Fibroblast of lung (primary cell): ENCODE data around the gene RNF145. TPM values are rescaled to one million over a fixed set of nuclear protein-coding genes. Genes with fewer than 3 reads are reported as not detected.
A peak's percentile ranks its signal among the peaks of the same experiment; 100 is the strongest.

Experiments used
- DNase-seq, 2 donors: peaks; one replicate each; pipeline versions ENCODE4 v3.0.0 to v3.0.0-alpha.2; 2010; ENCODE audit warnings: low read depth in 2 of 2
- H2AFZ ChIP-seq: 2 replicates; pipeline ENCODE4 v1.5.1; 2012; ENCODE audit warnings: low read length, control low read depth, inconsistent platforms
- H3K27ac ChIP-seq: 2 replicates; pipeline ENCODE4 v1.5.1; 2011; ENCODE audit warnings: low read length, control low read depth; ENCODE audit not compliant: insufficient read depth
- H3K27me3 ChIP-seq: 2 replicates; pipeline ENCODE4 v1.5.1; 2011; ENCODE audit warnings: mild to moderate bottlenecking, low read length; ENCODE audit not compliant: control insufficient read depth, insufficient read depth
- H3K36me3 ChIP-seq: 2 replicates; pipeline ENCODE4 v1.5.1; 2011; ENCODE audit warnings: low read length; ENCODE audit not compliant: control insufficient read depth, insufficient read depth
- H3K4me1 ChIP-seq: 2 replicates; pipeline ENCODE4 v1.5.1; 2011; ENCODE audit warnings: low read length; ENCODE audit not compliant: control insufficient read depth, insufficient read depth; ENCODE audit errors: extremely low read depth
- H3K4me2 ChIP-seq: 2 replicates; pipeline ENCODE4 v1.5.1; 2011; ENCODE audit warnings: low read length, control low read depth; ENCODE audit not compliant: insufficient read depth; ENCODE audit errors: extremely low read depth
- H3K4me3 ChIP-seq, 4 experiments: fragments of 200-600 bp in 1 of 4; sonication (generic) in 1 of 4; replicated peaks in 1 of 4; 2 replicates each; pipeline ENCODE4 v1.5.1; 2011 to 2016; ENCODE audit warnings: low read length in 4 of 4, low read depth in 3 of 4, mild to moderate bottlenecking in 3 of 4, control low read depth in 2 of 4, inconsistent platforms in 1 of 4, mixed read lengths in 1 of 4; ENCODE audit not compliant: insufficient read depth in 1 of 4; ENCODE audit errors: control extremely low read depth in 1 of 4
- H3K79me2 ChIP-seq: 2 replicates; pipeline ENCODE4 v1.5.1; 2012; ENCODE audit warnings: mild to moderate bottlenecking, low read length, inconsistent platforms; ENCODE audit not compliant: control insufficient read depth, insufficient read depth
- H3K9ac ChIP-seq: 2 replicates; pipeline ENCODE4 v1.5.1; 2011; ENCODE audit warnings: mild to moderate bottlenecking, low read length, control low read depth; ENCODE audit not compliant: insufficient read depth
- H3K9me3 ChIP-seq: 2 replicates; pipeline ENCODE4 v1.5.1; 2012; ENCODE audit warnings: low read depth, low read length; ENCODE audit not compliant: control insufficient read depth, insufficient read depth
- H4K20me1 ChIP-seq: 2 replicates; pipeline ENCODE4 v1.5.1; 2011; ENCODE audit warnings: low read length; ENCODE audit not compliant: control insufficient read depth, insufficient read depth; ENCODE audit errors: extremely low read depth
- EZH2 ChIP-seq: IDR thresholded peaks from 2 replicates; pipeline ENCODE4 v1.5.1; 2012; ENCODE audit warnings: low read length, control low read depth, mild to moderate bottlenecking; ENCODE audit errors: missing control alignments
- polyA minus RNA-seq: library from RNA; depleted of rRNA, polyadenylated mRNA; stranded (reverse); fragments of >200 nt; gene quantifications from 2 replicates; pipeline ENCODE4 v1.2.3, GENCODE V29; 2011; ENCODE audit warnings: low replicate concordance
- polyA plus RNA-seq, 2 donors: library from polyadenylated mRNA; depleted of rRNA in 1 of 2; stranded (reverse) in 1 of 2; unstranded in 1 of 2; fragments of >200 nt; gene quantifications; 2 replicates each; pipeline ENCODE4 v1.2.1, GENCODE V29; 2011 to 2012; ENCODE audit warnings: missing spikeins in 1 of 2
- total RNA-seq: library from RNA; depleted of rRNA; stranded (reverse); fragments of >200 nt; gene quantifications from 2 replicates; pipeline ENCODE4 v1.2.1, GENCODE V29; 2014
- TF ChIP-seq, protein P1 (sequence below), 2 donors: IDR thresholded peaks in 1 of 2; conservative IDR thresholded peaks in 1 of 2; 1 replicate in 1 of 2; 2 replicates in 1 of 2; pipeline ENCODE4 v1.5.1; 2011 to 2012; ENCODE audit warnings: low read length in 2 of 2, control low read depth in 1 of 2, inconsistent platforms in 1 of 2, low read depth in 1 of 2, mild to moderate bottlenecking in 1 of 2

Gene RNF145, protein sequence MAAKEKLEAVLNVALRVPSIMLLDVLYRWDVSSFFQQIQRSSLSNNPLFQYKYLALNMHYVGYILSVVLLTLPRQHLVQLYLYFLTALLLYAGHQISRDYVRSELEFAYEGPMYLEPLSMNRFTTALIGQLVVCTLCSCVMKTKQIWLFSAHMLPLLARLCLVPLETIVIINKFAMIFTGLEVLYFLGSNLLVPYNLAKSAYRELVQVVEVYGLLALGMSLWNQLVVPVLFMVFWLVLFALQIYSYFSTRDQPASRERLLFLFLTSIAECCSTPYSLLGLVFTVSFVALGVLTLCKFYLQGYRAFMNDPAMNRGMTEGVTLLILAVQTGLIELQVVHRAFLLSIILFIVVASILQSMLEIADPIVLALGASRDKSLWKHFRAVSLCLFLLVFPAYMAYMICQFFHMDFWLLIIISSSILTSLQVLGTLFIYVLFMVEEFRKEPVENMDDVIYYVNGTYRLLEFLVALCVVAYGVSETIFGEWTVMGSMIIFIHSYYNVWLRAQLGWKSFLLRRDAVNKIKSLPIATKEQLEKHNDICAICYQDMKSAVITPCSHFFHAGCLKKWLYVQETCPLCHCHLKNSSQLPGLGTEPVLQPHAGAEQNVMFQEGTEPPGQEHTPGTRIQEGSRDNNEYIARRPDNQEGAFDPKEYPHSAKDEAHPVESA
- total RNA-seq (54.2 and 57.8 TPM in 2 replicates), polyA plus RNA-seq (74.7 and 75.0 TPM in 2 replicates), polyA minus RNA-seq (17.7 and 57.1 TPM in 2 replicates)
- polyA plus RNA-seq (2012) = 50.6 and 53.1 TPM in 2 replicates

DNA sequence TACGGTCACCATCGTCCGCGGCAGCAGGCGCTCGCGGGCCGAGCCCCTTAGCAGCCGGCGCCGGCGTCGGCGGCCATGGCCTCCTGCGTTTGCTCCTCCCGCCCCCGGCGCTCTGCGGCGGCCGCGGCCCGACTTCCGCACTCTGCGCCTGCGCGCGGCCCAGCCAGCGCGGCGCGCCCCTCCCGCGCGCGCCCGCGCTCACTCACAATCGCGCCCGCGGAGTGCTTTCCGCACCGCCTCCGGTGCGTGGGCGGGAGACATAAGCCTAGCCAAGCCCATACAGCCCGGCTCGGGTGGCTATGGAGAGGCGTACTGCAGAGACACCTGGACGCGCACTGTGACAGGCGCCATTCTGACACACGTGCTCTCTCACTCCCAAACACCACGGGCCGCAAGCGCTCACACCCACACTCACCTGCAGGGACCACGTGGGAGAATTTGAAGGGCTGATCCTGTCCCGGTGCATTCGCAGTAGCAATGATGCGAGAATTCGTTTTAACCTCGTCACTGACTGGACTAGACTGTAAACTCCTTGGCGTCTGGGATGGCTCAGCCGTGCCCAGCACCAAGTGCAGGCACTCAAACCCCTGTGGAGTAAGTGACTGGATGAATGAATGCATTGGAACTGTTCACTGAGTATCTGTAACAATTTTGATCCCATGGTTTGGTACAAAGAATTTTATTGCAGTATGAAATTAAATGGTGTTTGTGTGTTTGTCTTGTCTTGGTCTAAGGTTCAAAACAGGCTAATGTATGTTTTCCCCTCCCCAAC lies at the start of gene RNF145:
TSS of gene RNF145 (minus strand) at position 116 of the 772 bp plus-strand sequence. CDS start 5,936 bp downstream, outside the sequence.
- peaks cover 46% of the 10 kb centered on the region for H3K79me2 ChIP-seq
- peaks cover 2% of the 10 kb centered on the region for H3K4me1 ChIP-seq
- H3K9ac ChIP-seq = peak within 1 kb of the TSS; percentile 78
- H3K9me3 ChIP-seq = no peaks in the 10 kb centered on the region
- peak; percentile 70 to 83 for DNase-seq
- TF ChIP-seq, protein P1, sequence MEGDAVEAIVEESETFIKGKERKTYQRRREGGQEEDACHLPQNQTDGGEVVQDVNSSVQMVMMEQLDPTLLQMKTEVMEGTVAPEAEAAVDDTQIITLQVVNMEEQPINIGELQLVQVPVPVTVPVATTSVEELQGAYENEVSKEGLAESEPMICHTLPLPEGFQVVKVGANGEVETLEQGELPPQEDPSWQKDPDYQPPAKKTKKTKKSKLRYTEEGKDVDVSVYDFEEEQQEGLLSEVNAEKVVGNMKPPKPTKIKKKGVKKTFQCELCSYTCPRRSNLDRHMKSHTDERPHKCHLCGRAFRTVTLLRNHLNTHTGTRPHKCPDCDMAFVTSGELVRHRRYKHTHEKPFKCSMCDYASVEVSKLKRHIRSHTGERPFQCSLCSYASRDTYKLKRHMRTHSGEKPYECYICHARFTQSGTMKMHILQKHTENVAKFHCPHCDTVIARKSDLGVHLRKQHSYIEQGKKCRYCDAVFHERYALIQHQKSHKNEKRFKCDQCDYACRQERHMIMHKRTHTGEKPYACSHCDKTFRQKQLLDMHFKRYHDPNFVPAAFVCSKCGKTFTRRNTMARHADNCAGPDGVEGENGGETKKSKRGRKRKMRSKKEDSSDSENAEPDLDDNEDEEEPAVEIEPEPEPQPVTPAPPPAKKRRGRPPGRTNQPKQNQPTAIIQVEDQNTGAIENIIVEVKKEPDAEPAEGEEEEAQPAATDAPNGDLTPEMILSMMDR (conservative IDR thresholded peaks at IDR 0.05 in 1 of 2, IDR thresholded peaks at IDR 0.05 in 1 of 2; ENCODE audit: low read depth in 1 of 2, low read length in 2 of 2) = no peak
- TF ChIP-seq EZH2 = no peak
- H3K27me3 ChIP-seq = no peaks in the 10 kb centered on the region
- peak within 1 kb of the TSS; percentile 96 for H3K27ac ChIP-seq
- H4K20me1 ChIP-seq = no peaks in the 10 kb centered on the region
- peak within 1 kb of the TSS; percentile 71 to 91 (median 88) for H3K4me3 ChIP-seq
- H3K4me2 ChIP-seq = peak within 1 kb of the TSS; percentile 96
- H3K36me3 ChIP-seq = no peaks in the 10 kb centered on the region
- peak within 1 kb of the TSS; percentile 98 for H2AFZ ChIP-seq

- Histone ChIP-seq H3K4me3 (no peak overlapping the region), H3K36me3 (no peaks in the 10 kb centered on the region), H3K4me2 (no peak overlapping the region), H4K20me1 (no peaks in the 10 kb centered on the region), H2AFZ (no peak overlapping the region), H3K9ac (no peak overlapping the region), H3K4me1 (no peaks in the 10 kb centered on the region), H3K79me2 (peaks cover 2% of the 10 kb centered on the region), H3K9me3 (no peaks in the 10 kb centered on the region), H3K27ac (no peak overlapping the region), H3K27me3 (no peaks in the 10 kb centered on the region)
- no peak for DNase-seq
- TF ChIP-seq, protein P1 (conservative IDR thresholded peaks at IDR 0.05 in 1 of 2, IDR thresholded peaks at IDR 0.05 in 1 of 2; ENCODE audit: low read depth in 1 of 2, low read length in 2 of 2) = no peak
- TF ChIP-seq EZH2 = no peak
These were observed 49.0 kb upstream of the RNF145 start for GRCh38 chr5:159258361-159258760.
